Transverse colon (tissue), 4 donors: ENCODE results near the gene CD300LG. TPM values are rescaled to one million over a fixed set of nuclear protein-coding genes. Genes with fewer than 3 reads are reported as not detected.

Experiments
- DNase-seq: peaks from one replicate; pipeline ENCODE4 v3.0.0-alpha.2; 2019
- H3K27ac ChIP-seq, 4 donors: fragments of 200-600 bp; sonication (generic); 2 replicates each; pipeline ENCODE4 v1.5.1; 2016 to 2018; ENCODE audit warnings: inconsistent platforms in 4 of 4
- H3K27me3 ChIP-seq: fragments of 200-600 bp; sonication (generic); 2 replicates; pipeline ENCODE4 v1.5.1; 2017; ENCODE audit warnings: inconsistent platforms
- H3K36me3 ChIP-seq, 4 donors: fragments of 200-600 bp; sonication (generic); 2 replicates each; pipeline ENCODE4 v1.5.1; 2017 to 2019; ENCODE audit warnings: inconsistent platforms in 4 of 4
- H3K4me1 ChIP-seq, 4 donors: fragments of 200-600 bp; sonication (generic); 2 replicates each; pipeline ENCODE4 v1.5.1; 2017 to 2020; ENCODE audit warnings: inconsistent platforms in 4 of 4
- H3K4me3 ChIP-seq, 4 donors: fragments of 200-600 bp; sonication (generic); 1 replicate in 1 of 4; 2 replicates in 3 of 4; pipeline versions ENCODE4 v1.5.1 to v1.6.1; 2017 to 2019; ENCODE audit warnings: inconsistent platforms in 4 of 4
- H3K9me3 ChIP-seq, 2 donors: fragments of 200-600 bp; sonication (generic); 2 replicates each; pipeline ENCODE4 v1.5.1; 2017 to 2019; ENCODE audit warnings: inconsistent platforms in 2 of 2
- EP300 ChIP-seq: sonication (generic); formaldehyde crosslinking; IDR thresholded peaks from one replicate; pipeline ENCODE4 v1.6.1; 2017; ENCODE audit warnings: antibody characterized with exemption, low read depth
- POLR2A ChIP-seq: fragments of 450-650 bp; IDR thresholded peaks from one replicate; pipeline ENCODE4 v1.6.1; 2016; ENCODE audit warnings: antibody characterized with exemption, mild to moderate bottlenecking, moderate library complexity
- POLR2AphosphoS5 ChIP-seq, 3 donors: sonication (generic); formaldehyde crosslinking; IDR thresholded peaks; one replicate each; pipeline ENCODE4 v1.6.1; 2016; ENCODE audit warnings: antibody characterized with exemption in 3 of 3
- WGBS, 2 donors: methylation state at CpG; one replicate each; pipeline ENCODE4 v1.1.5; 2018; ENCODE audit warnings: low coverage in 1 of 2; 5-methylcytosine and 5-hydroxymethylcytosine counted together
- in situ Hi-C, 4 donors: fragments of 200-750 bp; cut with MboI; loops; one replicate each; pipeline versions ENCODE4 v1.15.0 to v1.15.1; 2017; ENCODE audit warnings: low sequenced_read_pairs in 3 of 4, low pct_ligation_motif_present in 1 of 4, low pct_unique_long_range_greater_than_20kb in 1 of 4
- intact Hi-C: fragments of 100-400 bp; cut with DNase I; formaldehyde crosslinking; loops from one replicate; pipeline ENCODE4 v1.15.1; 2023; ENCODE audit warnings: low total_unique reads
- total RNA-seq, 4 donors: library from RNA; depleted of rRNA; stranded (reverse); fragments of >200 nt; gene quantifications; one replicate each; pipeline ENCODE4 v1.1.0, GENCODE V29; 2016
- TF ChIP-seq, protein P1 (sequence below), 5 experiments: fragments of 200-600 bp in 3 of 5; fragments of 450-650 bp in 2 of 5; sonication (generic) in 3 of 5; IDR thresholded peaks; 1 replicate in 2 of 5; 2 replicates in 3 of 5; pipeline ENCODE4 v1.5.1; 2016 to 2017; ENCODE audit warnings: antibody characterized with exemption in 5 of 5, inconsistent platforms in 3 of 5, mild to moderate bottlenecking in 2 of 5, moderate library complexity in 1 of 5

Gene CD300LG
- total RNA-seq, 4 donors from 2014 or later, result 0.55 to 44.5 (median 1.4) TPM; not detected in 1

DNA sequence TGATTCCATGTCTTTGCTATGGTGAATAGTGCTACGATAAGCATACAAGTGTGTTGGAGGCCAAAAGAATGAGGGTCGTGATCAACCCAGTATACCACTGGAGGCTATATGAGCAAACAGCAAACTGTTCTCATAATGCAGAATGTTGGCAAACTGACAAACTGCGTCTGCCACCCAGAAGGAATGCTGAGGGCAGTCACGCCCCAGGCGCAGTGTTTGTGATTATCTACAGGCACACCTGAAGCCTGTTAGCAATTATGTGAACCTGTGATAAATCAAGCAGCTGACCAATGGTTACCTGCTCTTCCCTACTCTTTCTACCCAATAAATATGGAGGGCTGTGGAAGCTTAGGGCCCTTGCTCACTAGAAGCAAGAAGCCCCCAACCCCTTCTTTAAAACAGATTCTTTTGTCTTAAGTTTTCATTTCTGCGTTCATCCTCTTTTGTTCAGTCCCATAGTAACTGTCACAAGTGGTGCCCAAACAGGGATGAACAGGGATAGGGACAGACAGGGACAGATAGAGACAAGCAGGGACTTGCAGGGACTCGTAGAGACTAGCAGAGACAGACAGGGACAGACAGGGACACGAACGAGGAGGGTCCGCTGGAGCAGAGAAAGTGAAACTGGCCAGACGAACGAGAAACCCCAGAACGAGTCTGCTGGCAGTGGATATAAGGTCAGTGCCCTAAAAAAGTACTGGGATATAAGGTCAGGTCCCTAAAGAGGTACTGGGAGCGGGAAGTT is 25.1 kb downstream of the CD300LG start:
- H3K9me3 ChIP-seq, result no peaks in the 10 kb centered on the region
- DNase-seq, result peak; percentile 82
- 40 to 54% methylated on average over 8 to 14 of the region's 14 CpGs for WGBS, 2 donors

DNA sequence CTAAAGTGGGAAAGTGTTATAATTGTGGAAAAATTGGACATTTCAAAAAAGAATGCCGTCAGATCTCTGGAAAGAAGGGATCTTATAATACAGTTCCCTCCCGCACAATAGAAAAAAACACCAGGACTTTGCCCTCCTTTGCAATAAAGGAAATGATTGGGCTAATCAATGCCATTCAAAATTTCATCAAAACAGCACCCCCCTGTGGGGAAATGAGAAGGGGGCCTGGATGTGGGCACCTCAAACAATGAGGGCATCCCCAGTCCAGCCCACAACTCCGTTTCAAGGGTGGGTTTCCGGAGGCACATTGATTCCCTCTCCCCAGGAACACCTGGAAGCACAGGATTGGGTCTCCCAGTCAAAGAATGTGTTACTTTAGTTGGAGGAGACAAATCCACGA is 26.1 kb downstream of the CD300LG start:
- peak overlapping the region; percentile 66 to 85 (median 76) for H3K27ac ChIP-seq
- intact Hi-C loops (no loop called here), in situ Hi-C loops (no loop called here)
- H3K36me3 ChIP-seq, result no peaks in the 10 kb centered on the region
- no peak for TF ChIP-seq POLR2A
- TF ChIP-seq POLR2AphosphoS5 (IDR thresholded peaks at IDR 0.05), result no peak
- no peak for TF ChIP-seq EP300
- TF ChIP-seq, protein P1, sequence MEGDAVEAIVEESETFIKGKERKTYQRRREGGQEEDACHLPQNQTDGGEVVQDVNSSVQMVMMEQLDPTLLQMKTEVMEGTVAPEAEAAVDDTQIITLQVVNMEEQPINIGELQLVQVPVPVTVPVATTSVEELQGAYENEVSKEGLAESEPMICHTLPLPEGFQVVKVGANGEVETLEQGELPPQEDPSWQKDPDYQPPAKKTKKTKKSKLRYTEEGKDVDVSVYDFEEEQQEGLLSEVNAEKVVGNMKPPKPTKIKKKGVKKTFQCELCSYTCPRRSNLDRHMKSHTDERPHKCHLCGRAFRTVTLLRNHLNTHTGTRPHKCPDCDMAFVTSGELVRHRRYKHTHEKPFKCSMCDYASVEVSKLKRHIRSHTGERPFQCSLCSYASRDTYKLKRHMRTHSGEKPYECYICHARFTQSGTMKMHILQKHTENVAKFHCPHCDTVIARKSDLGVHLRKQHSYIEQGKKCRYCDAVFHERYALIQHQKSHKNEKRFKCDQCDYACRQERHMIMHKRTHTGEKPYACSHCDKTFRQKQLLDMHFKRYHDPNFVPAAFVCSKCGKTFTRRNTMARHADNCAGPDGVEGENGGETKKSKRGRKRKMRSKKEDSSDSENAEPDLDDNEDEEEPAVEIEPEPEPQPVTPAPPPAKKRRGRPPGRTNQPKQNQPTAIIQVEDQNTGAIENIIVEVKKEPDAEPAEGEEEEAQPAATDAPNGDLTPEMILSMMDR (IDR thresholded peaks at IDR 0.05), result peak in 3 of 5 experiments; percentile 16 to 50 (median 37)
- peaks cover 3 to 31% (median 21%) of the 10 kb centered on the region in 4 donors for H3K4me1 ChIP-seq
- WGBS, 2 donors, result 42 to 49% methylated on average over 2 to 5 of the region's 5 CpGs
- H3K4me3 ChIP-seq, result peak overlapping the region in 1 of 4 donors; percentile 40
- no peaks in the 10 kb centered on the region for H3K9me3 ChIP-seq
- no peaks in the 10 kb centered on the region for H3K27me3 ChIP-seq
- DNase-seq, result no peak

More for the DNA sequence above, 25.1 kb downstream of the CD300LG start:
- Histone ChIP-seq H3K27me3 (peaks cover 1% of the 10 kb centered on the region), H3K4me3 (peak overlapping the region in 3 of 4 donors; percentile 1 to 40 (median 13)), H3K36me3 (no peaks in the 10 kb centered on the region), H3K4me1 (peaks cover 3 to 31% (median 21%) of the 10 kb centered on the region in 4 donors), H3K27ac (peak overlapping the region; percentile 66 to 85 (median 75))
- intact Hi-C loops, result loop anchor here (1.0 kb wide), 1 partner anchor 9 kb away; no protein-coding TSS in a partner anchor
- TF ChIP-seq EP300 (no peak), POLR2AphosphoS5 (IDR thresholded peaks at IDR 0.05) (peak in 2 of 3 donors; percentile 29 to 69), POLR2A (peak; percentile 18)
- TF ChIP-seq, protein P1 (IDR thresholded peaks at IDR 0.05), result no peak
- in situ Hi-C loops, result no loop called here

DNA sequence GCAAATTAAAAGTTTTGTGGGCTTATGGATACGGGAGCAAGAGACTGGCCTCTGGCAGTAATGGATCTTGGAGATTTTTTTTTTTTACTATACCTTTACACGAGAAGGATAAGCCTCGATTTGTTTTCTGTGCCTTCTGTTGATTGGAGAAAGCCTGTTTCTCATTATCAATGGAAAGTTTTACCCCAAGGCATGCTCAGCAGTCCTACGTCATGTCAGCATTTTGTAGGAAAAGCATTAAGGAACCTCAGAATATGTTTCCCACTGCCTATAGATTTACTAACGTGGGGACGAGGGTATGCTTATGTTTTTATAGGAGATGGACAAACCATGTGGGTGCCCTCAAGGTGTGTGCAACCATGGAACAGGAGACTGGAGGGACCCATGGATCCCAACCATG is 26.8 kb downstream of the CD300LG start:
- 63 to 70% methylated on average over 4 to 6 of the region's 6 CpGs for WGBS, 2 donors
- no peak for DNase-seq
- H3K4me3 ChIP-seq, result no peak overlapping the region
- no peaks in the 10 kb centered on the region for H3K9me3 ChIP-seq
- no peaks in the 10 kb centered on the region for H3K36me3 ChIP-seq
- H3K27me3 ChIP-seq, result no peaks in the 10 kb centered on the region
- intact Hi-C loops, result no loop called here
- in situ Hi-C loops, result no loop called here
- peak overlapping the region; percentile 66 to 85 (median 76) for H3K27ac ChIP-seq
- peaks cover 6 to 33% (median 25%) of the 10 kb centered on the region in 4 donors for H3K4me1 ChIP-seq
- TF ChIP-seq, protein P1 (IDR thresholded peaks at IDR 0.05), result no peak
- TF ChIP-seq POLR2A (no peak), EP300 (no peak), POLR2AphosphoS5 (IDR thresholded peaks at IDR 0.05) (no peak)

DNA sequence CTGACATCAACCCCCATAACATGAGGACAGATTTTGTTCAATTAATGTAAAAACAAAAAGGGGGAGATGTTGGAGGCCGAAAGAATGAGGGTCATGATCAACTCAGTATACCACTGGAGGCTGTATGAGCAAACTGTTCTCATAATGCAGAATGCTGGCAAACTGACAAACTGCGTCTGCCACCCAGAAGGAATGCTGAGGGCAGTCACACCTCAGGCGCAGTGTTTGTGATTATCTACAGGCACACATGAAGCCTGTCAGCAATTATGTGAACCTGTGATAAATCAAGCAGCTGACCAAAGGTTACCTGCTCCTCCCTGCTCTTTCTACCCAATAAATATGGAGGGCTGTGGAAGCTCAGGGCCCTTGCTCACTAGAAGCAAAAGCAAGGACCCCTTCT is 27.3 kb downstream of the CD300LG start:
- Histone ChIP-seq H3K36me3 (no peaks in the 10 kb centered on the region), H3K27ac (peak overlapping the region; percentile 66 to 85 (median 76)), H3K9me3 (no peaks in the 10 kb centered on the region), H3K4me3 (no peak overlapping the region), H3K4me1 (peaks cover 7 to 37% (median 28%) of the 10 kb centered on the region in 4 donors), H3K27me3 (no peaks in the 10 kb centered on the region)
- DNase-seq, result peak; percentile 82
- 33 to 34% methylated on average over 1 to 3 of the region's 3 CpGs for WGBS, 2 donors
- TF ChIP-seq, protein P1 (IDR thresholded peaks at IDR 0.05), result no peak
- TF ChIP-seq EP300 (no peak), POLR2AphosphoS5 (IDR thresholded peaks at IDR 0.05) (peak in 2 of 3 donors; percentile 71 to 87), POLR2A (peak; percentile 37)
- in situ Hi-C loops, result no loop called here
- intact Hi-C loops, result no loop called here
